WTC11 (cell line): ENCODE measurements around the gene AKAP13. TPM values are rescaled to one million over a fixed set of nuclear protein-coding genes. Genes with fewer than 3 reads are reported as not detected.
"Not testable (repeated sequence)": the region's sequence is repeated elsewhere in the genome, so short reads cannot be mapped to it uniquely, and the experiment has no call there.

Source experiments
- ATAC-seq: fragments of 200-7000 bp; cut with Tn5 transposase; 2 replicates; pipeline ENCODE4 v1.10.0; 2021; ENCODE audit warnings: mild to moderate bottlenecking, moderate library complexity
- CTCF ChIA-PET: fragments of 300-600 bp; sonication (Branson Sonifier 250); formaldehyde crosslinking; loops from one replicate; lab custom pipeline; 2021; ENCODE audit warnings: antibody characterized with exemption; lab: Charles Lee
- POLR2A ChIA-PET: fragments of 350-600 bp; sonication (Branson Sonifier 250); formaldehyde crosslinking; loops from one replicate; lab custom pipeline; 2021; ENCODE audit warnings: antibody characterized with exemption; lab: Charles Lee
- DNase-seq: peaks from one replicate; pipeline ENCODE4 v3.0.0; 2021; ENCODE audit warnings: low spot score
- H3K27ac Mint-ChIP-seq: 2 replicates; pipeline ENCODE4 v1.8.0; 2021; ENCODE audit warnings: mixed read lengths
- H3K27me3 Mint-ChIP-seq: 2 replicates; pipeline ENCODE4 v1.8.0; 2021; ENCODE audit warnings: low read depth, mild to moderate bottlenecking, moderate library complexity, mixed read lengths
- H3K36me3 Mint-ChIP-seq: 2 replicates; pipeline ENCODE4 v1.8.0; 2021; ENCODE audit warnings: mixed read lengths
- H3K4me1 Mint-ChIP-seq: 2 replicates; pipeline ENCODE4 v1.8.0; 2022; ENCODE audit warnings: mixed read lengths
- H3K4me3 Mint-ChIP-seq: 2 replicates; pipeline ENCODE4 v1.8.0; 2021; ENCODE audit warnings: mild to moderate bottlenecking, moderate library complexity, mixed read lengths
- H3K9me3 Mint-ChIP-seq: 2 replicates; pipeline ENCODE4 v1.8.0; 2021; ENCODE audit warnings: mixed read lengths
- CREB1 ChIP-seq: sonication (generic); formaldehyde crosslinking; IDR thresholded peaks from 2 replicates; pipeline ENCODE4 v1.8.0; 2023; ENCODE audit warnings: mild to moderate bottlenecking, missing genetic modification reagents
- CREM ChIP-seq: sonication (generic); formaldehyde crosslinking; IDR thresholded peaks from 2 replicates; pipeline ENCODE4 v1.8.1; 2022; ENCODE audit warnings: mild to moderate bottlenecking, missing genetic modification reagents, moderate library complexity
- GTF2I ChIP-seq: fragments of 250-450 bp; sonication (Bioruptor Pico); conservative IDR thresholded peaks from 2 replicates; pipeline ENCODE4 v1.4.0; 2021; ENCODE audit warnings: mild to moderate bottlenecking
- HMGA2 ChIP-seq: fragments of 250-450 bp; sonication (Bioruptor Pico); IDR thresholded peaks from 2 replicates; pipeline ENCODE4 v1.4.0; 2021; ENCODE audit warnings: mild to moderate bottlenecking, moderate library complexity
- NR1H2 ChIP-seq: sonication (generic); formaldehyde crosslinking; IDR thresholded peaks from 2 replicates; pipeline ENCODE4 v1.9.0; 2021; ENCODE audit warnings: mild to moderate bottlenecking, moderate library complexity, missing genetic modification reagents
- OVOL2 ChIP-seq: fragments of 250-450 bp; sonication (Bioruptor Pico); IDR thresholded peaks from 2 replicates; pipeline ENCODE4 v1.9.0; 2021; ENCODE audit warnings: mild to moderate bottlenecking, borderline replicate concordance
- TEAD4 ChIP-seq: sonication (generic); formaldehyde crosslinking; IDR thresholded peaks from 2 replicates; pipeline ENCODE4 v1.8.0; 2022; ENCODE audit warnings: mild to moderate bottlenecking, missing genetic modification reagents
- ZNF138 ChIP-seq: sonication (generic); formaldehyde crosslinking; conservative IDR thresholded peaks from 2 replicates; pipeline ENCODE4 v1.8.1; 2022; ENCODE audit warnings: mild to moderate bottlenecking, moderate library complexity, missing genetic modification reagents
- ZNF317 ChIP-seq: sonication (generic); formaldehyde crosslinking; IDR thresholded peaks from 2 replicates; pipeline ENCODE4 v1.8.1; 2023; ENCODE audit warnings: low read depth, mild to moderate bottlenecking, moderate library complexity, missing genetic modification reagents, borderline replicate concordance
- ZNF396 ChIP-seq: fragments of 250-450 bp; sonication (Bioruptor Pico); IDR thresholded peaks from 2 replicates; pipeline ENCODE4 v1.8.0; 2021; ENCODE audit warnings: mild to moderate bottlenecking, moderate library complexity, borderline replicate concordance
- total RNA-seq: library from RNA; stranded (reverse); gene quantifications from 3 replicates; pipeline ENCODE4 v1.2.3, GENCODE V29; 2021
- TF ChIP-seq, protein P1 (sequence below): sonication (generic); formaldehyde crosslinking; IDR thresholded peaks from 2 replicates; pipeline ENCODE4 v1.8.1; 2022; ENCODE audit warnings: low read depth, mild to moderate bottlenecking, moderate library complexity, missing genetic modification reagents, borderline replicate concordance
- TF ChIP-seq, protein P2 (sequence below): sonication (generic); formaldehyde crosslinking; IDR thresholded peaks from 2 replicates; pipeline ENCODE4 v1.8.0; 2023; ENCODE audit warnings: missing genetic modification reagents, mild to moderate bottlenecking, borderline replicate concordance
- TF ChIP-seq, protein P3 (sequence below): sonication (generic); formaldehyde crosslinking; IDR thresholded peaks from 2 replicates; pipeline ENCODE4 v1.8.1; 2023; ENCODE audit warnings: mild to moderate bottlenecking, missing genetic modification reagents, moderate library complexity

The AKAP13 gene
- total RNA-seq, 1 experiment from 2014 or later = 50.3 TPM

DNA sequence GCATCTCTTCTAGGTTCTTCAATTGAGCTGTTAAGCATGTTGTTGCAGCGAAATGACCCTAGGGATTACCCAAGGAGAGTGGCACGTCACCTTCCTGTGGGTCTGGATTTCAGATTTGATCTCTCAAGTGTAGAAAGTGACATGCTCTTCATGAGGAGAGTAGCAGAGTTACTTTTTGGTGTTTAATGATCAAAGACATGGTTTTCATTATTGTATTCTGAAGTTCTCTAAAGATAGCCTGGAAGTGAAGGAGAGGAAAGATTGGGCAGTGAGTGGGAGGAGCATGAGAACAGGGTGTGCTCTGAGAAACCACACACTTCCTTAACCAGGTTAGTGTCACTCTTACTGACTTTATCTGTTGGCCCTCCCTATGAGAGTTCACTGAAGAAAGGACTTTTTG is 153.6 kb downstream of the AKAP13 start (continued):
- no peak for TF ChIP-seq TEAD4 (CRISPR knock-in tag)
- TF ChIP-seq CREB1 = no peak
- TF ChIP-seq CREM (CRISPR knock-in tag) = no peak
- TF ChIP-seq OVOL2 (CRISPR knock-in tag) = no peak
- TF ChIP-seq, protein P1, sequence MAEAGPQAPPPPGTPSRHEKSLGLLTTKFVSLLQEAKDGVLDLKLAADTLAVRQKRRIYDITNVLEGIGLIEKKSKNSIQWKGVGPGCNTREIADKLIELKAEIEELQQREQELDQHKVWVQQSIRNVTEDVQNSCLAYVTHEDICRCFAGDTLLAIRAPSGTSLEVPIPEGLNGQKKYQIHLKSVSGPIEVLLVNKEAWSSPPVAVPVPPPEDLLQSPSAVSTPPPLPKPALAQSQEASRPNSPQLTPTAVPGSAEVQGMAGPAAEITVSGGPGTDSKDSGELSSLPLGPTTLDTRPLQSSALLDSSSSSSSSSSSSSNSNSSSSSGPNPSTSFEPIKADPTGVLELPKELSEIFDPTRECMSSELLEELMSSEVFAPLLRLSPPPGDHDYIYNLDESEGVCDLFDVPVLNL (CRISPR knock-in tag) = no peak

DNA sequence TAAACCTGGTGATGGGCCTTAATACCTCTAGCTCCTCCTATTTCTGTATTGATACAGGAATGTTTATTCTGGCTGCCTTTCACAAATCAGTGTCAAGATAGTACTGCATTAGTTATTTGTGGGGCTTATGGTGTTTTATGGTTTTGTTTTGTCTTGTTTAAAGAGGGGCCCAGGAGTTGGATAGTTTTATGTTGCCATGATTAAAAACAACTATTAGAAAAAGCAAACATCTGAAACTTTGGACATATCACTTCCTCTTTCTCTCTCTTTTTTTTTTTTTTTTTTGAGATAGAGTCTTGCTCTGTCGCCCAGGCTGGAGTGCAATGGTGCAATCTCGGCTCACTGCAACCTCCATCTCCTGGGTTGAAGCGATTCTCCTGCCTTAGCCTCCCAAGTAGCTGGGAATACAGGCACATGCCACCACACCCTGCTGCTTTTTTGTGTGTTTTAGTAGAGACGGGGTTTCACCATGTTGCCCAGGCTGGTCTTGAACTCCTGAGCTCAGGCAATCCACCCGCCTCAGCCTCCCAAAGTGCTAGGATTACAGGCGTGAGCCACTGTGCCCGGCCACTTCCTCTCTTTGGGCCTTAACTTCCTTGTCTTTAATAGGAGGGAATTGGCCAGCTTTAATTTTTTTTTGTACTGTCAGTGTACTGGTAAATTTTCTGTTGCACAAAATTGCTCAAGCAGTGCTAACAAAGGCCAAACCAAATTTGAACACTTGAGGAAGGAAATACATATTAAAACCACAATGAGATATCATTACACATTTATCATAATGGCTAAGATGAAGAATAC is 155.3 kb downstream of the AKAP13 start:
- H3K9me3 Mint-ChIP-seq, H3K27me3 Mint-ChIP-seq, H3K27ac Mint-ChIP-seq, H3K4me1 Mint-ChIP-seq, DNase-seq, H3K4me3 Mint-ChIP-seq, POLR2A ChIA-PET, ATAC-seq, CTCF ChIA-PET: not testable (repeated sequence)
- peaks cover 10% of the 10 kb centered on the region for H3K36me3 Mint-ChIP-seq

DNA sequence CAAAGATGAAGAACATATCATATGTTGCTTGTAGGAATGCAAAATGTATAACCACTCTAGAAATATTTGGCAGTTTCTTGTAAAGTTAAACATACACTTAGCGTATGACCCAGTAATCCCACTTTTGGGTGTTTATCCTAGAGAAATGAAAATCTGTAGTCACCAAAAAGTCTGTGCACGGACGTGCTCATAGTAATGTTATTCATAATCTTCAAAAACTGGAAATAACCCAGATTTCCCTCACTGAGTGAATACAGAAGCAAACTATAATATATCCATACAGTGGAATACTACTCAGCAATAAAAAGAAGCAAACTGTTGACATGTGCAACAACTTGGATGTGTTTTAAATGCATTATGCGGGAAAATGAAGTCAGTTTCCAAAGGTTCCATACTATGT is 155.9 kb downstream of the AKAP13 start:
- no peak for DNase-seq
- peaks cover 10% of the 10 kb centered on the region for H3K36me3 Mint-ChIP-seq
- no peaks in the 10 kb centered on the region for H3K4me1 Mint-ChIP-seq
- no peak overlapping the region for H3K4me3 Mint-ChIP-seq
- CTCF ChIA-PET = no interaction called here
- H3K9me3 Mint-ChIP-seq = no peaks in the 10 kb centered on the region
- no peak for ATAC-seq
- POLR2A ChIA-PET = no interaction called here
- H3K27me3 Mint-ChIP-seq = no peaks in the 10 kb centered on the region
- TF ChIP-seq NR1H2 (CRISPR knock-in tag) = no peak
- TF ChIP-seq ZNF138 = no peak
- no peak for TF ChIP-seq ZNF317 (CRISPR knock-in tag)
- TF ChIP-seq, protein P2, sequence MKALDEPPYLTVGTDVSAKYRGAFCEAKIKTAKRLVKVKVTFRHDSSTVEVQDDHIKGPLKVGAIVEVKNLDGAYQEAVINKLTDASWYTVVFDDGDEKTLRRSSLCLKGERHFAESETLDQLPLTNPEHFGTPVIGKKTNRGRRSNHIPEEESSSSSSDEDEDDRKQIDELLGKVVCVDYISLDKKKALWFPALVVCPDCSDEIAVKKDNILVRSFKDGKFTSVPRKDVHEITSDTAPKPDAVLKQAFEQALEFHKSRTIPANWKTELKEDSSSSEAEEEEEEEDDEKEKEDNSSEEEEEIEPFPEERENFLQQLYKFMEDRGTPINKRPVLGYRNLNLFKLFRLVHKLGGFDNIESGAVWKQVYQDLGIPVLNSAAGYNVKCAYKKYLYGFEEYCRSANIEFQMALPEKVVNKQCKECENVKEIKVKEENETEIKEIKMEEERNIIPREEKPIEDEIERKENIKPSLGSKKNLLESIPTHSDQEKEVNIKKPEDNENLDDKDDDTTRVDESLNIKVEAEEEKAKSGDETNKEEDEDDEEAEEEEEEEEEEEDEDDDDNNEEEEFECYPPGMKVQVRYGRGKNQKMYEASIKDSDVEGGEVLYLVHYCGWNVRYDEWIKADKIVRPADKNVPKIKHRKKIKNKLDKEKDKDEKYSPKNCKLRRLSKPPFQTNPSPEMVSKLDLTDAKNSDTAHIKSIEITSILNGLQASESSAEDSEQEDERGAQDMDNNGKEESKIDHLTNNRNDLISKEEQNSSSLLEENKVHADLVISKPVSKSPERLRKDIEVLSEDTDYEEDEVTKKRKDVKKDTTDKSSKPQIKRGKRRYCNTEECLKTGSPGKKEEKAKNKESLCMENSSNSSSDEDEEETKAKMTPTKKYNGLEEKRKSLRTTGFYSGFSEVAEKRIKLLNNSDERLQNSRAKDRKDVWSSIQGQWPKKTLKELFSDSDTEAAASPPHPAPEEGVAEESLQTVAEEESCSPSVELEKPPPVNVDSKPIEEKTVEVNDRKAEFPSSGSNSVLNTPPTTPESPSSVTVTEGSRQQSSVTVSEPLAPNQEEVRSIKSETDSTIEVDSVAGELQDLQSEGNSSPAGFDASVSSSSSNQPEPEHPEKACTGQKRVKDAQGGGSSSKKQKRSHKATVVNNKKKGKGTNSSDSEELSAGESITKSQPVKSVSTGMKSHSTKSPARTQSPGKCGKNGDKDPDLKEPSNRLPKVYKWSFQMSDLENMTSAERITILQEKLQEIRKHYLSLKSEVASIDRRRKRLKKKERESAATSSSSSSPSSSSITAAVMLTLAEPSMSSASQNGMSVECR (CRISPR knock-in tag) = no peak
- TF ChIP-seq OVOL2 (CRISPR knock-in tag) = no peak
- TF ChIP-seq GTF2I (CRISPR knock-in tag) = no peak
- TF ChIP-seq, protein P3, sequence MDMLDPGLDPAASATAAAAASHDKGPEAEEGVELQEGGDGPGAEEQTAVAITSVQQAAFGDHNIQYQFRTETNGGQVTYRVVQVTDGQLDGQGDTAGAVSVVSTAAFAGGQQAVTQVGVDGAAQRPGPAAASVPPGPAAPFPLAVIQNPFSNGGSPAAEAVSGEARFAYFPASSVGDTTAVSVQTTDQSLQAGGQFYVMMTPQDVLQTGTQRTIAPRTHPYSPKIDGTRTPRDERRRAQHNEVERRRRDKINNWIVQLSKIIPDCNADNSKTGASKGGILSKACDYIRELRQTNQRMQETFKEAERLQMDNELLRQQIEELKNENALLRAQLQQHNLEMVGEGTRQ = no peak
- no peak for TF ChIP-seq HMGA2 (CRISPR knock-in tag)
- TF ChIP-seq, all 79 proteins: peak for 0
- no peak overlapping the region for H3K27ac Mint-ChIP-seq

DNA sequence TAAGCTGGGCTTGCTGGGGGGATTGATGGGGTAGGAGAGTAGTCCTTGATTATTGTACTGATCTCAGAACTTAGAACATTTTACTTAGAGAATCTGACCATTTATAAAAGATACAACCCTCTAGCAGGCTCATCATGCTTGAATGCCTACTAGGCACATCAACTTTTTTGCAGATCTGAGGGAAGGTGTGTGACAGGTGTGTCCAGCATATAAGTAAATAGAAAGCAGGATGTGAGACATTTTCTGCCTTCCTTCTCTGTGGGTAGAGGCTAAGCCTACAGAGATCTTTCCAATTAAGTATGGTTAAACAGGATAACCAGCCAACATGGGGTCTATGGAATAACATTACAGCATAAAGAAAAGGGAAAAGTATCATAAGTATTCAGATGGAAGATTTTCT is 159.1 kb downstream of the AKAP13 start:
- peaks cover 18% of the 10 kb centered on the region for H3K4me1 Mint-ChIP-seq

More for the DNA sequence above, 159.1 kb downstream of the AKAP13 start:
- no peak for ATAC-seq
- no peaks in the 10 kb centered on the region for H3K27me3 Mint-ChIP-seq
- ChIA-PET POLR2A (interaction anchor here (1.5 kb wide), 1 partner anchor 11 kb away, joined by 4 read pairs; no protein-coding TSS in a partner anchor), CTCF (no interaction called here)
- H3K27ac Mint-ChIP-seq = no peak overlapping the region
- TF ChIP-seq ZNF317 (CRISPR knock-in tag) (no peak), ZNF396 (CRISPR knock-in tag) (no peak), HMGA2 (CRISPR knock-in tag) (no peak)
- H3K4me3 Mint-ChIP-seq = no peak overlapping the region
- no peaks in the 10 kb centered on the region for H3K36me3 Mint-ChIP-seq
- no peak for DNase-seq
- no peaks in the 10 kb centered on the region for H3K9me3 Mint-ChIP-seq
